K562 (cell line): ENCODE results near the gene PRKCE. TPM values are rescaled to one million over a fixed set of nuclear protein-coding genes. Genes with fewer than 3 reads are reported as not detected.

ENCODE experiments used
- ATAC-seq: fragments of 200-7000 bp; cut with Tn5 transposase; 3 replicates; pipeline ENCODE4 v1.9.1; 2020; ENCODE audit warnings: moderate library complexity
- BruUV-seq: library from RNA; stranded (reverse); fragments of 400-500 nt; replicated peaks from 2 replicates; lab custom pipeline; 2021; lab: Mats Ljungman, UMichigan
- CTCF ChIA-PET: fragments of 300-600 bp; formaldehyde crosslinking; extraction: SDS; loops from one replicate; lab custom pipeline; 2021; ENCODE audit warnings: low intra/inter-chr PET ratio; lab: Yijun Ruan, JAX
- POLR2A ChIA-PET: fragments of 300-600, 350-650 bp; sonication (Branson Sonifier 250); formaldehyde crosslinking; extraction: SDS; loops from one replicate; lab custom pipeline; 2021; ENCODE audit warnings: antibody characterized with exemption, inconsistent platforms; lab: Yijun Ruan, JAX
- DNase-seq, 4 experiments: peaks; one replicate each; pipeline versions ENCODE4 v3.0.0 to v3.0.0-alpha.2; 2011 to 2018; ENCODE audit warnings: low spot score in 3 of 4, mixed read lengths in 3 of 4; ENCODE audit errors: extremely low read depth in 1 of 4
- FAIRE-seq: peaks from 2 replicates; lab custom pipeline; 2011; peaks lifted over from hg19 to GRCh38; lab: Jason Lieb, UNC
- H2AFZ ChIP-seq: 2 replicates; pipeline ENCODE4 v1.6.0; 2011; ENCODE audit warnings: low read depth, low read length, control low read depth, inconsistent platforms
- H3K27ac ChIP-seq: fragments of 200-600 bp; 3 replicates; pipeline ENCODE4 v1.8.0; 2011; ENCODE audit warnings: low read depth, mild to moderate bottlenecking, control low read depth, inconsistent platforms, low read length, moderate library complexity, mixed read lengths; ENCODE audit errors: extremely low read depth
- H3K27me3 ChIP-seq, 2 experiments: fragments of 300-600 bp in 1 of 2; 2 replicates in 1 of 2; 3 replicates in 1 of 2; pipeline versions ENCODE4 v1.6.0 to v1.8.0; 2011; ENCODE audit warnings: inconsistent platforms in 2 of 2, low read length in 2 of 2, mild to moderate bottlenecking in 1 of 2, mixed read lengths in 1 of 2, moderate library complexity in 1 of 2; ENCODE audit not compliant: control insufficient read depth in 2 of 2, insufficient read depth in 2 of 2
- H3K36me3 ChIP-seq: fragments of 300-600 bp; 3 replicates; pipeline ENCODE4 v1.8.0; 2011; ENCODE audit warnings: mild to moderate bottlenecking, low read length, inconsistent platforms; ENCODE audit not compliant: control insufficient read depth, insufficient read depth
- H3K4me1 ChIP-seq, 2 experiments: fragments of 200-600 bp in 1 of 2; replicated peaks in 1 of 2; 2 replicates in 1 of 2; 3 replicates in 1 of 2; pipeline versions ENCODE4 v1.5.1 to v1.8.0; 2011; ENCODE audit warnings: inconsistent platforms in 2 of 2, low read length in 2 of 2, mild to moderate bottlenecking in 1 of 2, mixed read lengths in 1 of 2, moderate library complexity in 1 of 2; ENCODE audit not compliant: control insufficient read depth in 2 of 2, insufficient read depth in 2 of 2
- H3K4me2 ChIP-seq: 2 replicates; pipeline ENCODE4 v1.6.1; 2011; ENCODE audit warnings: low read length, control low read depth, inconsistent platforms, mixed read lengths; ENCODE audit not compliant: insufficient read depth
- H3K4me3 ChIP-seq: fragments of 200-600 bp; sonication (generic), shearing (Covaris generic); 2 replicates; pipeline ENCODE4 v1.5.1; 2016; ENCODE audit warnings: control low read depth, inconsistent platforms
- H3K79me2 ChIP-seq: fragments of 200-600 bp; 3 replicates; pipeline ENCODE4 v1.8.0; 2011; ENCODE audit warnings: low read length, inconsistent platforms; ENCODE audit not compliant: control insufficient read depth, insufficient read depth
- H3K9ac ChIP-seq, 2 experiments: 2 replicates each; pipeline versions ENCODE4 v1.6.0 to v1.6.1; 2011; ENCODE audit warnings: low read depth in 2 of 2, low read length in 2 of 2, control low read depth in 1 of 2, inconsistent platforms in 1 of 2, mild to moderate bottlenecking in 1 of 2, mixed read lengths in 1 of 2; ENCODE audit not compliant: insufficient read depth in 1 of 2
- H3K9me1 ChIP-seq: one replicate; pipeline ENCODE4 v1.6.0; 2011; ENCODE audit warnings: inconsistent platforms, mild to moderate bottlenecking, low read length, moderate library complexity; ENCODE audit not compliant: control insufficient read depth, insufficient read depth
- H3K9me3 ChIP-seq: replicated peaks from 2 replicates; pipeline ENCODE4 v1.5.1; 2011; ENCODE audit warnings: low read depth, low read length, inconsistent platforms; ENCODE audit not compliant: control insufficient read depth, insufficient read depth
- H4K20me1 ChIP-seq: replicated peaks from 2 replicates; pipeline ENCODE4 v1.6.1; 2011; ENCODE audit warnings: low read length, inconsistent platforms, mixed read lengths; ENCODE audit not compliant: control insufficient read depth, insufficient read depth
- CEBPB ChIP-seq: fragments of 450-650 bp; IDR thresholded peaks from 2 replicates; pipeline ENCODE4 v1.6.1; 2016; ENCODE audit warnings: missing genetic modification characterization, missing compliant biosample characterization
- CEBPG ChIP-seq, 3 experiments: fragments of 200-800 bp in 1 of 3; sonication (Bioruptor generic) in 1 of 3; sonication (generic) in 1 of 3; formaldehyde crosslinking in 1 of 3; IDR thresholded peaks in 2 of 3; conservative IDR thresholded peaks in 1 of 3; 2 replicates each; pipeline versions ENCODE4 v1.6.1 to v1.8.0; 2016 to 2022; ENCODE audit warnings: missing compliant biosample characterization in 2 of 3, missing genetic modification characterization in 2 of 3, mild to moderate bottlenecking in 1 of 3, missing genetic modification reagents in 1 of 3
- FOXA3 ChIP-seq, 2 experiments: fragments of 450-650 bp in 1 of 2; sonication (generic) in 1 of 2; formaldehyde crosslinking; IDR thresholded peaks in 1 of 2; conservative IDR thresholded peaks in 1 of 2; 2 replicates each; pipeline versions ENCODE4 v1.4.0 to v1.8.0; 2020 to 2022; ENCODE audit warnings: mild to moderate bottlenecking in 2 of 2, missing genetic modification reagents in 1 of 2
- MEIS2 ChIP-seq: fragments of 450-650 bp; IDR thresholded peaks from 2 replicates; pipeline ENCODE4 v1.6.1; 2014; ENCODE audit warnings: mild to moderate bottlenecking; ENCODE audit not compliant: partially characterized antibody
- STAT5B ChIP-seq: fragments of 250-450 bp; sonication (Bioruptor Pico); IDR thresholded peaks from 2 replicates; pipeline ENCODE4 v1.8.0; 2021; ENCODE audit warnings: mild to moderate bottlenecking, inconsistent platforms
- ZFP1 ChIP-seq: fragments of 450-650 bp; formaldehyde crosslinking; IDR thresholded peaks from 2 replicates; pipeline ENCODE4 v1.4.0; 2020; ENCODE audit warnings: mild to moderate bottlenecking, mixed read lengths
- WGBS: fragments of 100-300 bp; shearing (Covaris generic); methylation state at CpG from one replicate; pipeline ENCODE4 v1.1.6; 2016; ENCODE audit warnings: low coverage, mixed read lengths; ENCODE audit not compliant: insufficient coverage; ENCODE audit errors: missing lambda C conversion rate; 5-methylcytosine and 5-hydroxymethylcytosine counted together
- in situ Hi-C: fragments of 300-500 bp; cut with MboI; formaldehyde crosslinking; loops from 4 replicates; pipeline ENCODE4 v1.15.0; 2018; ENCODE audit warnings: inconsistent platforms, mixed read lengths
- intact Hi-C: fragments of 100-400 bp; cut with micrococcal nuclease; formaldehyde crosslinking; loops from 2 replicates; pipeline ENCODE4 v1.14.2; 2022
- polyA plus RNA-seq, 8 experiments: library from polyadenylated mRNA; depleted of rRNA in 4 of 8; stranded (reverse) in 5 of 8; unstranded in 3 of 8; fragments of >200 nt; fragmentation: Nextera tagmentation in 2 of 8; fragmentation: Illumina TruSeq in 1 of 8; extraction: Ambion mirVana in 2 of 8; extraction: Trizol in 1 of 8; gene quantifications; 2 replicates each; pipeline versions ENCODE4 v1.2.1 to v1.2.3, GENCODE V29; 2011 to 2014; ENCODE audit warnings: inconsistent platforms in 1 of 8, missing spikeins in 1 of 8
- total RNA-seq, 7 experiments: library from RNA; depleted of rRNA in 6 of 7; stranded (reverse); fragments of >200 nt in 6 of 7; fragmentation: Illumina TruSeq in 2 of 7; extraction: Trizol in 2 of 7; gene quantifications; 2 replicates each; pipeline versions ENCODE4 v1.2.1 to v1.2.3, GENCODE V29; 2011 to 2021; ENCODE audit warnings: low replicate concordance in 1 of 7
- TF ChIP-seq, protein P1 (sequence below): fragments of 450-650 bp; IDR thresholded peaks from 2 replicates; pipeline ENCODE4 v1.6.1; 2014; ENCODE audit warnings: low read depth, mild to moderate bottlenecking, moderate library complexity, borderline replicate concordance

PRKCE gene
- total and polyA plus RNA-seq, 9 of the 15 experiments (the other 6 are each of a cell fraction or from before 2014, with no cell fraction given): 0.06 to 1.0 (median 0.22) TPM; not detected in 1

GRCh38 chr2:45612285-45612684 lies 39.2 kb upstream of the PRKCE start:
- Histone ChIP-seq H2AFZ (peak overlapping the region; percentile 94; the same call in 1 of the 2 replicates), H3K27me3 (no peaks in the 10 kb centered on the region), H3K4me2 (no peak overlapping the region), H3K27ac (no peak overlapping the region), H3K79me2 (peaks cover 34% of the 10 kb centered on the region), H3K9me1 (no peaks in the 10 kb centered on the region), H3K4me3 (no peak overlapping the region), H3K36me3 (no peaks in the 10 kb centered on the region), H3K9ac (no peak overlapping the region), H4K20me1 (no peaks in the 10 kb centered on the region), H3K4me1 (peaks cover 0 to 18% of the 10 kb centered on the region in 2 experiments; a peak in 2 of 5 replicates), H3K9me3 (no peaks in the 10 kb centered on the region)
- POLR2A ChIA-PET: interaction anchor here (0.6 to 2.9 kb wide), 3 partner anchors 15 to 1743 kb away, joined by 3 to 9 read pairs (median 3); no protein-coding TSS in a partner anchor
- in situ Hi-C loops: no loop called here
- BruUV-seq: no TSS peak
- intact Hi-C loops: no loop called here
- CTCF ChIA-PET: no interaction called here
- peak; percentile 42 for TF ChIP-seq MEIS2
- TF ChIP-seq, protein P1, sequence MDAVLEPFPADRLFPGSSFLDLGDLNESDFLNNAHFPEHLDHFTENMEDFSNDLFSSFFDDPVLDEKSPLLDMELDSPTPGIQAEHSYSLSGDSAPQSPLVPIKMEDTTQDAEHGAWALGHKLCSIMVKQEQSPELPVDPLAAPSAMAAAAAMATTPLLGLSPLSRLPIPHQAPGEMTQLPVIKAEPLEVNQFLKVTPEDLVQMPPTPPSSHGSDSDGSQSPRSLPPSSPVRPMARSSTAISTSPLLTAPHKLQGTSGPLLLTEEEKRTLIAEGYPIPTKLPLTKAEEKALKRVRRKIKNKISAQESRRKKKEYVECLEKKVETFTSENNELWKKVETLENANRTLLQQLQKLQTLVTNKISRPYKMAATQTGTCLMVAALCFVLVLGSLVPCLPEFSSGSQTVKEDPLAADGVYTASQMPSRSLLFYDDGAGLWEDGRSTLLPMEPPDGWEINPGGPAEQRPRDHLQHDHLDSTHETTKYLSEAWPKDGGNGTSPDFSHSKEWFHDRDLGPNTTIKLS: no peak
- WGBS: 55% methylated on average over 2 of the region's 2 CpGs
- DNase-seq (no peak), FAIRE-seq (no peak), ATAC-seq (no peak)

DNA sequence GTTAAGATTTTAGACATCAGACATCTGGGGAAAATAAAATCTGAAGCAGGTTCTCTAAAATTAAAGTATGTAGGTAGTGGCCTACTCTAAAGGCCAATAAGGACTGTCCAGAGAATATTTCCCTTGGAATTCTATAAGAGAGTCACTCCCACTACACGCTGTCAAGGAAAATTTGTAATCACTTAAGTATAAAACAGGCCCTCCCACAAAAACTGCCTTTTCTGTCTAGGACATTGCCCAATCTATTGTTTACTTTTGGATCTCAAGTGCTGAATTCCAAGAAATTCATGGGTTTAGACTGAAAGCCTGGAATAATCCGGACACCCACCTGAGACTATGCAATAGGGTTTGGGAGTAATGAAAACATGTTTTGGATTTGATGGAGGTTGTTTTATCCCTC lies 38.7 kb upstream of the PRKCE start:
- no peaks in the 10 kb centered on the region for H3K9me3 ChIP-seq
- no peaks in the 10 kb centered on the region for H3K27me3 ChIP-seq
- H2AFZ ChIP-seq: no peak overlapping the region
- H3K79me2 ChIP-seq: peaks cover 29% of the 10 kb centered on the region
- H3K4me1 ChIP-seq: peaks cover 0 to 22% of the 10 kb centered on the region in 2 experiments; a peak in 2 of 5 replicates
- H3K9me1 ChIP-seq: no peaks in the 10 kb centered on the region
- in situ Hi-C loops: no loop called here
- intact Hi-C loops: no loop called here
- no peak for ATAC-seq
- no peak for FAIRE-seq
- ChIA-PET POLR2A (interaction anchor here (0.6 to 2.9 kb wide), 2 partner anchors 15 to 234 kb away, joined by 3 to 9 read pairs; no protein-coding TSS in a partner anchor), CTCF (no interaction called here)
- TF ChIP-seq CEBPB (tag): peak; percentile 75
- TF ChIP-seq CEBPG (CRISPR knock-in tag; IDR thresholded peaks at IDR 0.05): no peak
- TF ChIP-seq CEBPG (tag; conservative IDR thresholded peaks at IDR 0.05 in 1 of 2, IDR thresholded peaks at IDR 0.05 in 1 of 2): peak; percentile 46 to 71; a peak in 3 of 4 replicates
- no peak for TF ChIP-seq ZFP1
- TF ChIP-seq FOXA3 (CRISPR knock-in tag; conservative IDR thresholded peaks at IDR 0.05 in 1 of 2, IDR thresholded peaks at IDR 0.05 in 1 of 2): peak in 1 of 2 experiments; percentile 29; a peak in 1 of 4 replicates
- TF ChIP-seq STAT5B: no peak
- H3K4me2 ChIP-seq: no peak overlapping the region
- no peak for DNase-seq
- 15% methylated on average over 2 of the region's 2 CpGs for WGBS
- H3K27ac ChIP-seq: no peak overlapping the region
- BruUV-seq: no TSS peak
- H3K4me3 ChIP-seq: no peak overlapping the region
- no peak overlapping the region for H3K9ac ChIP-seq
- H4K20me1 ChIP-seq: no peaks in the 10 kb centered on the region
- no peaks in the 10 kb centered on the region for H3K36me3 ChIP-seq
